Skeletal muscle cell (primary cell): ENCODE measurements around the gene BRD1.

Experiments used
- DNase-seq: peaks from one replicate; pipeline ENCODE4 v3.0.0-alpha.2; 2010; ENCODE audit warnings: low read depth
- H3K4me3 ChIP-seq: 2 replicates; pipeline ENCODE4 v1.5.1; 2011; ENCODE audit warnings: low read depth, mild to moderate bottlenecking, control low read depth, low read length, moderate library complexity

Gene BRD1

GRCh38 chr22:49724893-49725489 lies 102.7 kb downstream of the BRD1 start:
- H3K4me3 ChIP-seq = no peak overlapping the region
- DNase-seq = no peak

- no peak for DNase-seq
- H3K4me3 ChIP-seq = no peak overlapping the region
Measured at GRCh38 chr22:49724030-49724892, 103.4 kb downstream of the BRD1 start.

- DNase-seq = no peak
- no peak overlapping the region for H3K4me3 ChIP-seq
Measured at GRCh38 chr22:49723478-49724029, 104.1 kb downstream of the BRD1 start.
